Suppressor macrophage treated with lipopolysaccharide for 4 hours (primary cell): ENCODE measurements around the gene EN2.

Experiments used
- DNase-seq: peaks from one replicate; pipeline ENCODE4 v3.0.0-alpha.2; 2020

Gene EN2

GRCh38 chr7:155451840-155452239 is 6.1 kb upstream of the EN2 start:
- no peak for DNase-seq

DNA sequence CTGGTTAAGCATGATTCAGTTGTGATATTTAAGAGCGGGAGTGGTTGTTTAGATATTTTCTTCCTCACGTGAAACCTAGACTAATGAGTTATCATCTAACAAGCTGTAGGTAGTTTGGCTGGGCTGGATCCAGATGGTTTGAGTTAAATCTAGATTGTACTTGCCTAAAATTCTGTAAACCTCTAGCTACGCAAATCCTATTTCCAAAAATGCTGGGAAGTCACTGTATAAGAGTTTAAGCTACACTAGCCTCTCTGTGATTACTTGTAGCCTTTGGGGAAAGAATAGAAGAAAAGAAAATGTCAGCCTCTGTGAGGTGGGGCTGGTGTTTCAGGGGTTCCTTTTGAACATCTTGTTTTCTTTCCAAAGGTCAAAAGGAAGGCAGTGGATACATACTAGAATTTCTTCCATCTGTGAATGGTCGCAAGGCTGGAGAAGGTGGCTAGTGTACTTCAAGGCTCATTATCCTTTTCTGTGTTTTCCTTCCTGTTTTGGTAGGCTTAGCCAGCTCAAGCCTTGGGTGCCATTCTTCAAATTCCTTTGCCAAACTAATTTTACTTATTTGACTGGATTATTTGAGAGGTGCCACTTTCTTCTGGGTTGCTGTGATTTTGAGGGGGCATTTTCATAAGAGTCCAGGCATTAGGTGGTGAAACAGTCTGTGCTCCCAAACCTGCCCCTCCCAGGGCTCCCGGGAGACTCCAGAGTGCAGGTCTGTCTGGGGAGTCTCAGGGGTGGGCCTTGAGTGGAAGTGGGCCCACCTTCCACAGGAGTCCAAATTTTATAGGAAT is 5.2 kb upstream of the EN2 start:
- no peak for DNase-seq

DNA sequence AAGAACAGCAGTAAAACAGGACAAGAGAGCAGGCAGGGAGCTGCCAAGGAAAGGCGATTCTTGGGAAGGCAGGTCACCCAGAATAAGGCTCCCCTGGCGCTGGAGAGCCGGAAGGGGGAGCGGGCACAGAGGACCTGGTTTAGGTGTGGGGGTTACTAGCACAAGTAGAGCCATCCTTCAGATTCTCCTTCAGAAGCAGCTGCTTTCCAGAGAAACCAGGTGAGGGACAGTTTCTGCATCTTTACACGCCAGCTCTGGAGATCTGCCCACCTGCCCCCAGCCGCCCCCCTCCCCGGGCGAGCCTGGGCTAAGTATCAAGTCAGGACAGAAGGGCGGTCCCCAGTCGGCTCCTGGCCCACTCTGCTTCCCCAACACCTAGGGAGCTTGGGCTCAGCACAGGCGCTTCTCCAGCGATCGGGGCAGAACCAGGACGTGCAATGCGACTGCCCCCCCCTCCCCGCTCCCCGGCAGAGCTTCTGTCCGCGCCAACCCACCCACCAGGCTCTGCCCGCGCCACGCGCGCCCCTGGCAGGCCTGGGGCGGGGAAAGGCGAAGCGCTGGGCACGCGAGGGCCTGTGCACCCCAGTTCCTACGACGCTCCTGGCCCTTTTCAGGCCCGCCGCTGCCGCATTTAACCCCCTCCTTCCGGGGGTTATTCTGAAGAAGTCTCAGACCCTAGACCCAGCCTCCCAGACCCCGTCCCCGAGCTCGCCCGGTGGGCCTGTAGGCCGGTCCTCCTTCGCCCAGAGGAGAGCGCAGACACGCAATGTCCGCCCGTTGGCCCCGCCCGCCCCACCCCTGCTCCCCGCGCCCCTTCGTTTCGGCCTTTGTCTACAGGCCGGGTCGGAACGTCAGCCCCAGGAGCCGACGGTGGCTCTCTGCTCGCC is 4.4 kb upstream of the EN2 start:
- DNase-seq = no peak

- no peak for DNase-seq
Measured at GRCh38 chr7:155454183-155455112, 3.5 kb upstream of the EN2 start.

- no peak for DNase-seq
Measured at GRCh38 chr7:155455132-155455693, 2.7 kb upstream of the EN2 start.

DNA sequence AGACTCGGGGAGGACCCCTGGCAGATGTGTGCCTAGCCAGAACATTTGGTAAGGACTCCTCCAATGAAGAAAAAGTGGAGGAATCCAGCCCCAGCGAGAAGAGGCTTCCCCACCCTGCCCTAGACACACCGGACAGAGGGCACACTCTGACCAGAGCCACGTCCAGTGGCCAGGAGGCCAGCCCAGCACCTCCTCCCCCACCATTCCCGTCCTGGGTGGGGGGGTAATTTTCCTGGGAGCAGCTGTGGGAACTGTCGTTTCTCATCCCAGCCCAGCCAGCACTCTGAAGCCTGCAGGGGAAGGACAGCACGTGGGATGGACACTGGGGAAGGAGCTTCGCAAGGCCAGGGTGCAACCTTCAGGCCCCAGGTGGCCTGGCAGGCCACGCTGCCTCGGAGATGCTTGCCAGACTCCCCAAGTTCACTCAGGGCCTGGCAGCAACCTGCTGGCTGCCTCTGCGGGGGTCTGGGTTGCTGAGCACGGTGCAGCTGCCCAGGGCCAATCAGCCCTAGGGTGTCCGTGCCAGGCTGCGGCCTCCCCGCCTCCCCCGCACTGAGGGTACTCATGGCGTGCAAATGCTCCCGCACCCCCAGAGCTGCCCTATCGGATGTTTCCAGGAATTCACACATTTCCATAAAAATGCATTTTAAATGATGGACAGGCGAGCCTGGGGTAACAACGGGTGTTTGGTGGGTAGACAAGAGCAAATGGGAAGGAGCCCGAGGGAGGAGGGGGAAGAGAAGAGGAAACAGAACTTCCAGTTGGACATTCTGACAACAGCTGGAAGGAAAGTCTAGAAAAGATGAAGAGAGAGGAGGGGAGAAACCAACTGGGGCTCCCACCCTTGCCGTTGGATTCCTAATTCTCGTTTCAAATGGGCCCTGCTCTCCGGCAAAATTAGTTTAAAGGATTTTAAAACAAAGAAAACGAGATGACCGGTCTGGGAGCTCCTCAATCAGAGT is 1.9 kb upstream of the EN2 start:
- DNase-seq = no peak

- DNase-seq = peak; percentile 59
Measured at GRCh38 chr7:155456738-155457543, 988 bp upstream of the EN2 start.

- no peak for DNase-seq
Measured at GRCh38 chr7:155457544-155458110, 302 bp upstream of the EN2 start.

DNA sequence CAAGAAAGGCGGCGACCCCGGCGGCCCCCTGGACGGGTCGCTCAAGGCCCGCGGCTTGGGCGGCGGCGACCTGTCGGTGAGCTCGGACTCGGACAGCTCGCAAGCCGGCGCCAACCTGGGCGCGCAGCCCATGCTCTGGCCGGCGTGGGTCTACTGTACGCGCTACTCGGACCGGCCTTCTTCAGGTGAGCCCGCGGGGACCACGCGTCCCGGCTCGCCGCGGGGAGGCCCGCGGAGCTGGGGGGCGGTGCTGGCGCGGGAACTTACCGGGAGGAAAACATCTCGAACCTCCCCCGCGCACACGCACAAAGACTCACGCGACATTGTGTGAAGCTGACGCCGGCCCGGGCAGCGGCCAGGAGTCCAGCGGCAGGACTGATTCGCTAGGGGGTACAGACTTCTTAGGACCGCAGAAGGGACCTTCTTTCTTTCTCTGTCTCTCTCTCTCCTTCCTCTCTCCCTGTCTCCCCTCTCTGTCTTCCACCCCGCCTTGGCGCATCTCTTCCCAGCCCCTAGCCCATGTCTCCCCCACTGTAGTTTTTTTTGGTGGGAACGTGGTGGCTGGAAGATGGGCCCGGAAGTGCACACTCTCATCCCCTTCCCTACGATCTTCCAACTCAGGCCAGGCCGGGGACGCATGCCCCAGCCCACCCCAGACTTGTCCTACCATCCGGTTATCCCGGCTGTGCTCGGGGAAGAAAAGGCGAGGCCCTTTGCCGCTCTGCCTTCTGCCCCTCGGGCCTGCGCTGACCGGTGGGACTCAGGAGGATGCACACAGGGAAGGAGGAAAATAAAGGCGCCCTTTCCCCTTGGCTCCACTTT is 1.2 kb downstream of the EN2 start:
- DNase-seq = no peak

DNA sequence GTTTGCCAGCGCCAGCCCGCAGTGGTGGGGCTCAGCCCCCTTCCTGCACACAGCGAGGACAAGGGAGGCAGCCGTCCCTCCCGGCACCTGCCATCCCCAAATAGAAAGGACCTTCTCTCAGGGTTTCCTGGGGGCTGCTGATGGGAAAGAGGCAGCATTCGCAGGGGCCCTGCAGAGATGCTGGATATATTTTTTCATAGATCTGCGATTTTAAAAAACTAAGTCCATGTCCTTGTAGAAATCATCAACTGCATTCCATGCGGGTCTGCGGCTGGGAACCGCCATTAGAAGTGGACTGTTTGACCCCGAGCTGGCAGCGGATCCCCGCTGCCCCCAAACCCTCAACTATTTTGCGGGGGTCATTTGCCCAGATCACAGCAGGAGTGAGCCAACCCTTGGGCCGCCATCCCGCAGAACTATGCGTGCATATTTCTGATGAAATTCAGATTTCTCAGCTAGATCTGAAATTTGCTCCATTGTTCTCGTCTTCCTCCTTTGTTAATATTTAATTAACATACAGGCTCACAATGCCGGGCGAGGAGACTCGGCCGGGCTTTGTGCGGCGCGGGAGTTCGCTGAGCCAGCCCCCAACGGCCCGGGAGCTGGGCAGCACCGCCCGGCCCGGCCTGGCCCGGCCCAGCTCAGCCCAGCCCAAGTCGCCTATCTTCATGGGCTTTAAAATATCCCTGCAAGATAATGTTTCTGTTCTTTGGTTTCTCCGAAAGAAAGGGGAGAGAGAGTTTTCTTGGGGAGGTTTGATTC is 2.0 kb downstream of the EN2 start:
- no peak for DNase-seq

- DNase-seq = no peak
Measured at GRCh38 chr7:155460926-155461613, 3.1 kb downstream of the EN2 start.

GRCh38 chr7:155461631-155462030 is 3.7 kb downstream of the EN2 start:
- no peak for DNase-seq

DNA sequence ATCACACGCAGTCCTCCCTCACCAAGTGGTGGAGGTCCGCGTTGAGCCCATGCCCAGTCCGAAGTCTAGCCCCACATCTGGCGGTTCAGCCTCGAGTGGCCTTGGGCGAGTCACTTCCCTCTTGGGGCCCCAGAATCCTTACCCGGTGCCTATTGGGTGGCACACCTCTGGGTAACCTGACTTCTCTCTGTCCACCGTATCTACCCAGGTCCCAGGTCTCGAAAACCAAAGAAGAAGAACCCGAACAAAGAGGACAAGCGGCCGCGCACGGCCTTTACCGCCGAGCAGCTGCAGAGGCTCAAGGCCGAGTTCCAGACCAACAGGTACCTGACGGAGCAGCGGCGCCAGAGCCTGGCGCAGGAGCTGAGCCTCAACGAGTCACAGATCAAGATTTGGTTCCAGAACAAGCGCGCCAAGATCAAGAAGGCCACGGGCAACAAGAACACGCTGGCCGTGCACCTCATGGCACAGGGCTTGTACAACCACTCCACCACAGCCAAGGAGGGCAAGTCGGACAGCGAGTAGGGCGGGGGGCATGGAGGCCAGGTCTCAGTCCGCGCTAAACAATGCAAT is 4.3 kb downstream of the EN2 start:
- no peak for DNase-seq

DNA sequence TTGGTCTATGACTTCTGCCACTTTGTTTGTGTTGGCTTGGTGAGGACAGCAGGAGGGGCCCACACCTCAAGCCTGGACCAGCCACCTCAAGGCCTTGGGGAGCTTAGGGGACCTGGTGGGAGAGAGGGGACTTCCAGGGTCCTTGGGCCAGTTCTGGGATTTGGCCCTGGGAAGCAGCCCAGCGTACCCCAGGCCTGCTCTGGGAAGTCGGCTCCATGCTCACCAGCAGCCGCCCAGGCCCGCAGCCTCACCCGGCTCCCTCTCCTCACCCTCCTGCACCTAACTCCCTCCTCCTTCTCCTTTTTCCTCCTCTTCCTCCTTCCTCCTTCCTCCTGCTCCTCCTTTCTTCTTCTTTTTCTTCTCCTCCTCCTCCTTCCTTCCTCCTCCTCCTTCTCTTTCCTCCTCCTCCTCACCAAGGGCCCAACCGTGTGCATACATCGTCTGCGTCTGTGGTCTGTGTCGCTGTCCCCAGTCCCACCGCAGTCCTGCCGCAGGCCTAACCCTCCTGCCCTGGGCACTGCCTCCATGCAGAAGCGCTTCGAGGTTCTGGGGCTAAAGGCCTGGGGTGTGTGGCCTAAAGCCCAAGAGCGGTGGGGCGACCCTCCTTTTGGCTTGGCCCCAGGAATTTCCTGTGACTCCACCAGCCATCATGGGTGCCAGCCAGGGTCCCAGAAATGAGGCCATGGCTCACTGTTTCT is 5.3 kb downstream of the EN2 start:
- no peak for DNase-seq

- no peak for DNase-seq
Measured at GRCh38 chr7:155464183-155464582, 6.3 kb downstream of the EN2 start.

GRCh38 chr7:155464948-155465739 is 7.2 kb downstream of the EN2 start:
- no peak for DNase-seq
